Skeletal muscle satellite cell (primary cell): Measurements from ENCODE around the gene CFDP1.

Experiments used
- H3K27me3 ChIP-seq: 2 replicates; pipeline ENCODE4 v1.7.0; 2013; ENCODE audit warnings: low read length; ENCODE audit not compliant: control insufficient read depth, insufficient read depth
- H3K36me3 ChIP-seq: 2 replicates; pipeline ENCODE4 v1.7.0; 2013; ENCODE audit warnings: mild to moderate bottlenecking, control low read depth, low read length; ENCODE audit not compliant: insufficient read depth
- H3K4me1 ChIP-seq: 2 replicates; pipeline ENCODE4 v1.7.0; 2013; ENCODE audit warnings: low read length; ENCODE audit not compliant: control insufficient read depth, insufficient read depth
- H3K4me2 ChIP-seq: 2 replicates; pipeline ENCODE4 v1.7.0; 2013; ENCODE audit warnings: mild to moderate bottlenecking, low read length
- H3K4me3 ChIP-seq: 2 replicates; pipeline ENCODE4 v1.7.0; 2013; ENCODE audit warnings: low read length
- H3K9ac ChIP-seq: 2 replicates; pipeline ENCODE4 v1.7.0; 2013; ENCODE audit warnings: mild to moderate bottlenecking, low read depth, low read length, moderate library complexity
- H3K9me3 ChIP-seq: replicated peaks from 2 replicates; pipeline ENCODE4 v1.7.0; 2013; ENCODE audit warnings: mild to moderate bottlenecking, control low read depth, low read length

CFDP1 gene

GRCh38 chr16:75294773-75295459, 138.4 kb downstream of the CFDP1 start:
- H3K4me2 ChIP-seq, result no peak overlapping the region
- peaks cover 26% of the 10 kb centered on the region for H3K36me3 ChIP-seq

GRCh38 chr16:75293772-75294171, 139.5 kb downstream of the CFDP1 start:
- peaks cover 6% of the 10 kb centered on the region for H3K4me1 ChIP-seq
- no peak overlapping the region for H3K4me3 ChIP-seq
- H3K36me3 ChIP-seq, result peaks cover 26% of the 10 kb centered on the region
- no peak overlapping the region for H3K9ac ChIP-seq
- no peak overlapping the region for H3K4me2 ChIP-seq
- no peaks in the 10 kb centered on the region for H3K9me3 ChIP-seq
- H3K27me3 ChIP-seq, result no peaks in the 10 kb centered on the region

More at GRCh38 chr16:75294773-75295459, 138.4 kb downstream of the CFDP1 start:
- Histone ChIP-seq H3K27me3 (no peaks in the 10 kb centered on the region), H3K9ac (no peak overlapping the region), H3K9me3 (no peaks in the 10 kb centered on the region), H3K4me1 (no peaks in the 10 kb centered on the region), H3K4me3 (no peak overlapping the region)

GRCh38 chr16:75293173-75293572, 140.1 kb downstream of the CFDP1 start:
- peaks cover 22% of the 10 kb centered on the region for H3K36me3 ChIP-seq
- no peaks in the 10 kb centered on the region for H3K27me3 ChIP-seq
- no peak overlapping the region for H3K4me3 ChIP-seq
- peaks cover 10% of the 10 kb centered on the region for H3K4me1 ChIP-seq
- no peak overlapping the region for H3K4me2 ChIP-seq
- H3K9me3 ChIP-seq, result no peaks in the 10 kb centered on the region
- no peak overlapping the region for H3K9ac ChIP-seq

- H3K36me3 ChIP-seq, result peaks cover 19% of the 10 kb centered on the region
- no peak overlapping the region for H3K4me3 ChIP-seq
- H3K9ac ChIP-seq, result no peak overlapping the region
- H3K4me2 ChIP-seq, result no peak overlapping the region
- H3K4me1 ChIP-seq, result peaks cover 15% of the 10 kb centered on the region
- H3K9me3 ChIP-seq, result no peaks in the 10 kb centered on the region
- no peaks in the 10 kb centered on the region for H3K27me3 ChIP-seq
Measured at GRCh38 chr16:75292691-75293090, 140.6 kb downstream of the CFDP1 start.

GRCh38 chr16:75289189-75289588, 144.1 kb downstream of the CFDP1 start:
- Histone ChIP-seq H3K9me3 (no peaks in the 10 kb centered on the region), H3K36me3 (peaks cover 24% of the 10 kb centered on the region), H3K4me3 (no peak overlapping the region), H3K9ac (no peak overlapping the region), H3K4me2 (no peak overlapping the region), H3K4me1 (peaks cover 17% of the 10 kb centered on the region), H3K27me3 (no peaks in the 10 kb centered on the region)

- Histone ChIP-seq H3K9ac (no peak overlapping the region), H3K9me3 (no peaks in the 10 kb centered on the region), H3K4me1 (peaks cover 17% of the 10 kb centered on the region), H3K4me2 (no peak overlapping the region), H3K36me3 (peaks cover 24% of the 10 kb centered on the region), H3K4me3 (no peak overlapping the region), H3K27me3 (no peaks in the 10 kb centered on the region)
Measured at GRCh38 chr16:75288596-75289120, 144.6 kb downstream of the CFDP1 start.

GRCh38 chr16:75288181-75288580, 145.1 kb downstream of the CFDP1 start:
- Histone ChIP-seq H3K9ac (no peak overlapping the region), H3K9me3 (no peaks in the 10 kb centered on the region), H3K4me2 (no peak overlapping the region), H3K27me3 (no peaks in the 10 kb centered on the region), H3K36me3 (peaks cover 22% of the 10 kb centered on the region), H3K4me3 (no peak overlapping the region), H3K4me1 (peaks cover 17% of the 10 kb centered on the region)

- Histone ChIP-seq H3K27me3 (no peaks in the 10 kb centered on the region), H3K36me3 (peaks cover 19% of the 10 kb centered on the region), H3K4me2 (no peak overlapping the region), H3K4me3 (no peak overlapping the region), H3K9me3 (no peaks in the 10 kb centered on the region), H3K9ac (no peak overlapping the region), H3K4me1 (peaks cover 17% of the 10 kb centered on the region)
Measured at GRCh38 chr16:75287708-75288107, 145.6 kb downstream of the CFDP1 start.

GRCh38 chr16:75286389-75286788, 146.9 kb downstream of the CFDP1 start:
- Histone ChIP-seq H3K36me3 (peaks cover 8% of the 10 kb centered on the region), H3K4me3 (no peak overlapping the region), H3K9ac (no peak overlapping the region), H3K27me3 (no peaks in the 10 kb centered on the region), H3K4me1 (peaks cover 17% of the 10 kb centered on the region), H3K9me3 (no peaks in the 10 kb centered on the region), H3K4me2 (no peak overlapping the region)

GRCh38 chr16:75282466-75283281, 150.6 kb downstream of the CFDP1 start:
- no peak overlapping the region for H3K4me2 ChIP-seq
- H3K27me3 ChIP-seq, result no peaks in the 10 kb centered on the region
- H3K36me3 ChIP-seq, result peaks cover 5% of the 10 kb centered on the region
- H3K4me3 ChIP-seq, result no peak overlapping the region
- no peaks in the 10 kb centered on the region for H3K9me3 ChIP-seq
- H3K4me1 ChIP-seq, result peaks cover 2% of the 10 kb centered on the region
- H3K9ac ChIP-seq, result no peak overlapping the region

- Histone ChIP-seq H3K9me3 (no peaks in the 10 kb centered on the region), H3K4me3 (no peak overlapping the region), H3K4me2 (no peak overlapping the region), H3K36me3 (peaks cover 5% of the 10 kb centered on the region), H3K4me1 (no peaks in the 10 kb centered on the region), H3K9ac (no peak overlapping the region), H3K27me3 (no peaks in the 10 kb centered on the region)
Measured at GRCh38 chr16:75281826-75282225, 151.5 kb downstream of the CFDP1 start.
